ENCODE results near the gene CRYL1.
A peak's percentile ranks its signal among the peaks of the same experiment; 100 is the strongest.

Gene CRYL1

GRCh38 chr13:20525144-20525600 lies 485 bp downstream of the CRYL1 start (continued):
- TF ChIP-seq ZNF518A (tag by site-specific recombination; conservative IDR thresholded peaks at IDR 0.05; ENCODE audit: low read depth) (no peak), ZNF600 (tag by site-specific recombination; IDR thresholded peaks at IDR 0.05) (0 out of 2 replicates have a peak, but pooled peaks have one; percentile 23), SCRT2 (tag by site-specific recombination; IDR thresholded peaks at IDR 0.05) (peak; percentile 85), ZNF404 (tag by site-specific recombination; IDR thresholded peaks at IDR 0.05) (no peak), GLIS1 (tag by site-specific recombination; IDR thresholded peaks at IDR 0.05) (peak; percentile 76), ZNF302 (tag by site-specific recombination; IDR thresholded peaks at IDR 0.05; ENCODE audit: low read depth) (no peak), ZNF792 (tag by site-specific recombination; IDR thresholded peaks at IDR 0.05) (0 out of 2 replicates have a peak, but pooled peaks have one; percentile 37)

- H3K4me1 ChIP-seq (ENCODE audit: control insufficient read depth, insufficient read depth, low read length) = no peaks in the 10 kb centered on the region
- POLR2A ChIA-PET = no interaction called here
- no peaks in the 10 kb centered on the region for H3K36me3 ChIP-seq (ENCODE audit: control insufficient read depth in 2 of 2, insufficient read depth in 1 of 2, low read length in 2 of 2)
- no peaks in the 10 kb centered on the region for H3K9me3 ChIP-seq (ENCODE audit: control insufficient read depth, insufficient read depth, low read depth, low read length)
- CTCF ChIA-PET = no interaction called here
- no peak for TF ChIP-seq ZSCAN23 (tag by site-specific recombination; IDR thresholded peaks at IDR 0.05)
- TF ChIP-seq ZNF292 (tag by site-specific recombination; IDR thresholded peaks at IDR 0.05; ENCODE audit: borderline replicate concordance, low read depth) = no peak
- no peak for TF ChIP-seq ZXDB (tag by site-specific recombination; IDR thresholded peaks at IDR 0.05)
- no peak overlapping the region for H3K27ac ChIP-seq (ENCODE audit: extremely low read depth, low read depth, low read length)
- no peak overlapping the region for H3K4me3 ChIP-seq (ENCODE audit: low read depth, low read length)
Observed at GRCh38 chr13:20521364-20522115, 4.1 kb downstream of the CRYL1 start.

GRCh38 chr13:20519875-20520274 lies 5.8 kb downstream of the CRYL1 start:
- TF ChIP-seq ZNF146 (tag by site-specific recombination; IDR thresholded peaks at IDR 0.05) = no peak
- TF ChIP-seq ZNF664 (tag by site-specific recombination; IDR thresholded peaks at IDR 0.05) = no peak
- TF ChIP-seq SCRT1 (tag by site-specific recombination; IDR thresholded peaks at IDR 0.05; ENCODE audit: borderline replicate concordance) = no peak
- TF ChIP-seq KLF8 (tag by site-specific recombination; IDR thresholded peaks at IDR 0.05) = no peak
- H3K4me1 ChIP-seq (ENCODE audit: control insufficient read depth, insufficient read depth, low read length) = no peaks in the 10 kb centered on the region
- ChIA-PET CTCF (no interaction called here), POLR2A (no interaction called here)
- H3K4me3 ChIP-seq (ENCODE audit: low read depth, low read length) = no peak overlapping the region
- H3K27ac ChIP-seq (ENCODE audit: extremely low read depth, low read depth, low read length) = no peak overlapping the region
- no peaks in the 10 kb centered on the region for H3K36me3 ChIP-seq (ENCODE audit: control insufficient read depth in 2 of 2, insufficient read depth in 1 of 2, low read length in 2 of 2)
- H3K9me3 ChIP-seq (ENCODE audit: control insufficient read depth, insufficient read depth, low read depth, low read length) = no peaks in the 10 kb centered on the region

GRCh38 chr13:20518660-20519100 lies 7.0 kb downstream of the CRYL1 start:
- Histone ChIP-seq H3K27ac (ENCODE audit: extremely low read depth, low read depth, low read length) (no peak overlapping the region), H3K4me1 (ENCODE audit: control insufficient read depth, insufficient read depth, low read length) (no peaks in the 10 kb centered on the region), H3K36me3 (ENCODE audit: control insufficient read depth in 2 of 2, insufficient read depth in 1 of 2, low read length in 2 of 2) (no peaks in the 10 kb centered on the region), H3K4me3 (ENCODE audit: low read depth, low read length) (no peak overlapping the region), H3K9me3 (ENCODE audit: control insufficient read depth, insufficient read depth, low read depth, low read length) (no peaks in the 10 kb centered on the region)
- ChIA-PET CTCF (no interaction called here), POLR2A (no interaction called here)
- TF ChIP-seq ZBTB6 (tag by site-specific recombination; IDR thresholded peaks at IDR 0.05) = no peak
- no peak for TF ChIP-seq ZNF280D (tag by site-specific recombination; IDR thresholded peaks at IDR 0.05)
- TF ChIP-seq PRDM6 (tag by site-specific recombination; IDR thresholded peaks at IDR 0.05) = no peak
- TF ChIP-seq ZNF311 (tag by site-specific recombination; IDR thresholded peaks at IDR 0.05; ENCODE audit: borderline replicate concordance) = no peak
- no peak for TF ChIP-seq ZNF416 (tag by site-specific recombination; IDR thresholded peaks at IDR 0.05)
